ENCODE results near the gene SH3D21.

The SH3D21 gene

DNA sequence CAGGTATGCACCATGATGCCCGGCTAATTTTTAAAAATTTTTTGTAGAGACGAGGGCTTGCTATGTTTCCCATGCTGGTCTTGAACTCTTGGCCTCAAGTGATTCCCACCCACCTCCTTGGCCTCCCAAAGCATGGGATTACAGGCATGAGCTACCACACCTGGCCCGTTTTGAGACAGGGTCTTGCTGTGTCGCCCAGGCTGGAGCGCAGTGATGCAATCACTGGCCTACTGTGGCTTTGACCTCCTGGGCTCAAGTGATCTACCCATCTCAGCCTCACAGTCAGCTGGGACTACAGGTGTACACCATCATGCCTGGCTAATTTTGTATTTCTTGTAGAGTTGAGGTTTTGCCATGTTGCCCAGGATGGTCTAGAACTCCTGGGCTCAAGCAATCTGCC, 7.5 kb upstream of the SH3D21 start:
- Histone ChIP-seq H3K36me3 (ENCODE audit: low read length) (peaks cover 32% of the 10 kb centered on the region), H3F3A (ENCODE audit: insufficient read depth) (no peaks in the 10 kb centered on the region; the same call in 1 of the 2 replicates), H3K9me2 (replicated peaks; ENCODE audit: insufficient read depth, low read length) (no peaks in the 10 kb centered on the region), H3K9ac (ENCODE audit: low read length) (no peak overlapping the region), H4K20me1 (ENCODE audit: low read depth, low read length) (no peaks in the 10 kb centered on the region), H3K27ac (ENCODE audit: low read depth, low read length) (no peak overlapping the region), H3K79me2 (ENCODE audit: insufficient read depth, low read length) (no peaks in the 10 kb centered on the region), H3K9me3 (ENCODE audit: insufficient read depth, low read length) (no peaks in the 10 kb centered on the region), H2AFZ (ENCODE audit: low read depth, low read length, severe bottlenecking) (no peak overlapping the region), H3K4me2 (ENCODE audit: low read depth, low read length, poor library complexity, severe bottlenecking) (no peak overlapping the region), H3K4me3 (ENCODE audit: insufficient read depth, low read length, poor library complexity, severe bottlenecking) (no peak overlapping the region), H3K27me3 (ENCODE audit: low read length) (no peaks in the 10 kb centered on the region)
- TF ChIP-seq EZH2phosphoT487 (conservative IDR thresholded peaks at IDR 0.05; ENCODE audit: low read length): no peak
- TF ChIP-seq, protein P1, sequence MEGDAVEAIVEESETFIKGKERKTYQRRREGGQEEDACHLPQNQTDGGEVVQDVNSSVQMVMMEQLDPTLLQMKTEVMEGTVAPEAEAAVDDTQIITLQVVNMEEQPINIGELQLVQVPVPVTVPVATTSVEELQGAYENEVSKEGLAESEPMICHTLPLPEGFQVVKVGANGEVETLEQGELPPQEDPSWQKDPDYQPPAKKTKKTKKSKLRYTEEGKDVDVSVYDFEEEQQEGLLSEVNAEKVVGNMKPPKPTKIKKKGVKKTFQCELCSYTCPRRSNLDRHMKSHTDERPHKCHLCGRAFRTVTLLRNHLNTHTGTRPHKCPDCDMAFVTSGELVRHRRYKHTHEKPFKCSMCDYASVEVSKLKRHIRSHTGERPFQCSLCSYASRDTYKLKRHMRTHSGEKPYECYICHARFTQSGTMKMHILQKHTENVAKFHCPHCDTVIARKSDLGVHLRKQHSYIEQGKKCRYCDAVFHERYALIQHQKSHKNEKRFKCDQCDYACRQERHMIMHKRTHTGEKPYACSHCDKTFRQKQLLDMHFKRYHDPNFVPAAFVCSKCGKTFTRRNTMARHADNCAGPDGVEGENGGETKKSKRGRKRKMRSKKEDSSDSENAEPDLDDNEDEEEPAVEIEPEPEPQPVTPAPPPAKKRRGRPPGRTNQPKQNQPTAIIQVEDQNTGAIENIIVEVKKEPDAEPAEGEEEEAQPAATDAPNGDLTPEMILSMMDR (IDR thresholded peaks at IDR 0.05; ENCODE audit: insufficient read depth, low read length, poor library complexity, severe bottlenecking): no peak

DNA sequence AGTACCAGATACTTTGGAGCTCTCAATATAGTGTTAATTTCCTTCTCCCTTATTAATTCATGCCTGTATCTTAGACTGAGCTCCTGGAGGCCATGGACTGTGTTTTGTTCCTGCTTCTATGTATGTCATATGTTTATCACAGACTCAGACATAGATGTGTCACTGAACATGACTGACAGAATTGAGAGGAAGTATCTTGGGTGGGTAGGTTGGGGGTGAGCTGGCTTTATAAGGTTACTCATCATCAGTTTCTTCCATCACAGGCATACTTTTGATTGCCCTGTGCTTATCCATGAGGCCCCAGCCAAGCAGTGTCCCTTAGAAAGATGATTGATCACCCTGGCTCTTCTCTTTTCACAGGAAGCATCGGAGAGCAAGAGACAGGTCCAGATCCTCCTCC, 5.6 kb upstream of the SH3D21 start:
- TF ChIP-seq, protein P1 (IDR thresholded peaks at IDR 0.05; ENCODE audit: insufficient read depth, low read length, poor library complexity, severe bottlenecking): no peak
- Histone ChIP-seq H3K9ac (ENCODE audit: low read length) (no peak overlapping the region), H4K20me1 (ENCODE audit: low read depth, low read length) (no peaks in the 10 kb centered on the region), H3F3A (ENCODE audit: insufficient read depth) (peaks cover 14% of the 10 kb centered on the region), H2AFZ (ENCODE audit: low read depth, low read length, severe bottlenecking) (no peak overlapping the region), H3K27ac (ENCODE audit: low read depth, low read length) (no peak overlapping the region), H3K9me3 (ENCODE audit: insufficient read depth, low read length) (no peaks in the 10 kb centered on the region), H3K4me2 (ENCODE audit: low read depth, low read length, poor library complexity, severe bottlenecking) (no peak overlapping the region), H3K9me2 (replicated peaks; ENCODE audit: insufficient read depth, low read length) (no peaks in the 10 kb centered on the region), H3K27me3 (ENCODE audit: low read length) (no peaks in the 10 kb centered on the region), H3K36me3 (ENCODE audit: low read length) (peaks cover 25% of the 10 kb centered on the region; the same call in 1 of the 2 replicates), H3K4me3 (ENCODE audit: insufficient read depth, low read length, poor library complexity, severe bottlenecking) (no peak overlapping the region), H3K79me2 (ENCODE audit: insufficient read depth, low read length) (no peaks in the 10 kb centered on the region)

DNA sequence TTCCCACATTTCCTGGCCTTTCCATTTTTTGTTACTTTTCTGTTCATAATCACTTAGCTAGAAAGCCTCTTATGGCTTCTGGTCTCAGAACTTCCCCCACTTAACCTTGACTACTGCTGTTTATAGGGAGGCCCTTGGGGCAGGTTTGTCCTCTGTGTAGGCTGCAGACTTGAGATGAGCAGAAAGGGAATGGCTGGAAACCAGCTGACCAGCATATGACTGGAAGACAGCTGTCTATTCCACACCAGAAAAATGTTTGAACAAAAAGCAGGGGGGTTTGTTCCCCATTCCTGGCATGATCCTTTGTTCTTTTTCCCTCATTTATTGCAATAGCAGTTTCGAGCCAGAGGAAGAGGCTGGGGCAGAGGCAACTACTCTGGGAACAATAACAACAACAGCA, 4.9 kb upstream of the SH3D21 start:
- Histone ChIP-seq H3K9ac (ENCODE audit: low read length) (no peak overlapping the region), H3K27me3 (ENCODE audit: low read length) (no peaks in the 10 kb centered on the region), H4K20me1 (ENCODE audit: low read depth, low read length) (no peaks in the 10 kb centered on the region), H3K79me2 (ENCODE audit: insufficient read depth, low read length) (no peaks in the 10 kb centered on the region), H3K4me2 (ENCODE audit: low read depth, low read length, poor library complexity, severe bottlenecking) (no peak overlapping the region), H3K36me3 (ENCODE audit: low read length) (peaks cover 24% of the 10 kb centered on the region; the same call in 1 of the 2 replicates), H3K27ac (ENCODE audit: low read depth, low read length) (no peak overlapping the region), H2AFZ (ENCODE audit: low read depth, low read length, severe bottlenecking) (no peak overlapping the region), H3K4me3 (ENCODE audit: insufficient read depth, low read length, poor library complexity, severe bottlenecking) (no peak overlapping the region), H3F3A (ENCODE audit: insufficient read depth) (peaks cover 18% of the 10 kb centered on the region), H3K9me3 (ENCODE audit: insufficient read depth, low read length) (no peaks in the 10 kb centered on the region), H3K9me2 (replicated peaks; ENCODE audit: insufficient read depth, low read length) (no peaks in the 10 kb centered on the region)
- TF ChIP-seq, protein P1 (IDR thresholded peaks at IDR 0.05; ENCODE audit: insufficient read depth, low read length, poor library complexity, severe bottlenecking): no peak
- TF ChIP-seq EZH2phosphoT487 (conservative IDR thresholded peaks at IDR 0.05; ENCODE audit: low read length): no peak

Measured in SU-DHL-6 (cell line).